ENCODE results near the gene GPI. TPM values are rescaled to one million over a fixed set of nuclear protein-coding genes. Genes with fewer than 3 reads are reported as not detected.

GPI gene
- total and polyA plus RNA-seq, 2 experiments from 2014 or later = 196 to 299 TPM

DNA sequence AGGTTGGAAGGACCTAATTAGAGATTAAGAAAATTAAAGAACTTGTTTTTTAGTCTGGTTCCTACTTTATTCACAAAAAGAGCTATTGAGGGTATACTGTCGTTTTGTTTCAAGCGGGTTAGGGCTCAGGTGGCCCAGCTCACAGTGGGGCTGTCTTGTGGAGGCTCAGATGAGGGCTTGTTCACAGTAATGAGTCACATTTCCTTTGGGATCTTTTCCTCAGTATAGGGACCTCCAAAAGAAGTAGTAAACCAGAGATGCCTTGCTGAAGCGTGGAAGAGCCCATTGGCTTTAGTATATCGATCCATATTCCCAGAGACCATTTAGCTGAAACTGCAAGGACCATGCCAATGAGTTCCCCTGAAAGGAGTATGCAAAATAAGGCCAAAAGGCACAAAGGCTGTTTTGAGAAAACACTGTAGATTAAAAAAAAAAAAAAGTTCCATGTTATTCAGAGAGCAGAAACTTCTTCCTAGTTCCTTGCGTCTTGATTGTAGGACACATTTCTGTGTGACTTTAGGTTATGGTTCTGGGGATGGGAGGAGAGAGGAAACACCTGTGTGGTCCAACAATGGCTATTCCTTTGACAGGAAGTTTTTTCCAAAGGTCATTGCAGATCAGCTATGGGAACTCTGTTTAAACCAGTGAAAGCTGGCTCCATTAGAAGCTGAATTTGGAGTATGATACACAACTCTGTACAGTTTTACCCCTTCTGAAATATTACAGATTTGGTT is 32.8 kb upstream of the GPI start:
- Histone ChIP-seq H3K27me3 (replicated peaks; ENCODE audit: insufficient read depth) (no peaks in the 10 kb centered on the region), H4K20me1 (ENCODE audit: insufficient read depth) (no peaks in the 10 kb centered on the region), H3F3A (ENCODE audit: insufficient read depth) (no peaks in the 10 kb centered on the region), H3K4me2 (ENCODE audit: unreplicated experiment) (no peak overlapping the region), H3K79me2 (ENCODE audit: insufficient read depth) (no peaks in the 10 kb centered on the region), H2AFZ (no peak overlapping the region), H3K27ac (no peak overlapping the region), H3K4me3 (no peak overlapping the region), H3K9me2 (ENCODE audit: insufficient read depth) (no peaks in the 10 kb centered on the region), H3K9me3 (ENCODE audit: low read depth) (no peaks in the 10 kb centered on the region), H3K9ac (no peak overlapping the region), H3K4me1 (ENCODE audit: insufficient read depth) (0 out of 2 replicates have a peak, but pooled peaks cover 3% of the 10 kb centered on the region), H3K36me3 (ENCODE audit: low read depth) (peaks cover 31% of the 10 kb centered on the region)
- TF ChIP-seq EZH2 (IDR thresholded peaks at IDR 0.05; ENCODE audit: insufficient read depth, poor library complexity, severe bottlenecking) (no peak), EZH2phosphoT487 (IDR thresholded peaks at IDR 0.05; ENCODE audit: insufficient read depth, low read depth) (no peak)
- 84 to 90% methylated on average over 5 of the region's 5 CpGs for WGBS, 2 experiments (ENCODE audit: low coverage in 1 of 2, low lambda C conversion rate in 2 of 2, missing lambda C conversion rate in 2 of 2)
- in situ Hi-C loops (cut with MboI) = loop anchor here (25.0 kb wide), 1 partner anchor 545 kb away; the partner anchor contains the start of gene KCTD15
- DNase-seq = no peak

DNA sequence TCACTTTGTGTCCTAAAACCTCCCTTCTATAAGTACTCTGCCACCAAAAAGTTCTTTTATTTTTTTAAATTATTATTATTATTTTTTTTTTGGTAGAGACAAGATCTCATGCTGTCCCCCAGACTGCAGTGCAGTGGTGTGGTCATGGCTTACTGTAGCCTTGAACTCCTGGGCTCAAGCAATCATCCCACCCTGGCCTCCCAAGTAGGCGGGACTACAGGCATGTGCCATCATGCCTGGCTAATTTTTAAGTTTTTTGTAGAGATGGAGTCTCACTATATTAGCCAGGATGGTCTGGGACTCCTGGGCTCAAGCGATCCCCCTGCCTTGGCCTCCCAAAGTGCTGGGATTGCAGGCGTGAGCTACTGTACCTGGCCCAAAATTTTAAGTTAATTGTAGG is 29.1 kb upstream of the GPI start:
- no peak for TF ChIP-seq EZH2 (IDR thresholded peaks at IDR 0.05; ENCODE audit: insufficient read depth, poor library complexity, severe bottlenecking)
- no peak for TF ChIP-seq EZH2phosphoT487 (IDR thresholded peaks at IDR 0.05; ENCODE audit: insufficient read depth, low read depth)
- Histone ChIP-seq H3K4me3 (no peak overlapping the region), H3K4me1 (ENCODE audit: insufficient read depth) (0 out of 2 replicates have a peak, but pooled peaks cover 3% of the 10 kb centered on the region), H3K9ac (no peak overlapping the region), H3K36me3 (ENCODE audit: low read depth) (peaks cover 27% of the 10 kb centered on the region; the same call in 1 of the 2 replicates), H3F3A (ENCODE audit: insufficient read depth) (no peaks in the 10 kb centered on the region), H3K9me3 (ENCODE audit: low read depth) (no peaks in the 10 kb centered on the region), H3K9me2 (ENCODE audit: insufficient read depth) (no peaks in the 10 kb centered on the region), H4K20me1 (ENCODE audit: insufficient read depth) (no peaks in the 10 kb centered on the region), H3K27ac (no peak overlapping the region), H2AFZ (no peak overlapping the region), H3K4me2 (ENCODE audit: unreplicated experiment) (no peak overlapping the region), H3K79me2 (ENCODE audit: insufficient read depth) (no peaks in the 10 kb centered on the region), H3K27me3 (replicated peaks; ENCODE audit: insufficient read depth) (no peaks in the 10 kb centered on the region)
- 98 to 100% methylated on average over 3 of the region's 3 CpGs for WGBS, 2 experiments (ENCODE audit: low coverage in 1 of 2, low lambda C conversion rate in 2 of 2, missing lambda C conversion rate in 2 of 2)
- DNase-seq = no peak
- in situ Hi-C loops (cut with MboI) = loop anchor here (25.0 kb wide), 1 partner anchor 549 kb away; the partner anchor contains the start of gene KCTD15

DNA sequence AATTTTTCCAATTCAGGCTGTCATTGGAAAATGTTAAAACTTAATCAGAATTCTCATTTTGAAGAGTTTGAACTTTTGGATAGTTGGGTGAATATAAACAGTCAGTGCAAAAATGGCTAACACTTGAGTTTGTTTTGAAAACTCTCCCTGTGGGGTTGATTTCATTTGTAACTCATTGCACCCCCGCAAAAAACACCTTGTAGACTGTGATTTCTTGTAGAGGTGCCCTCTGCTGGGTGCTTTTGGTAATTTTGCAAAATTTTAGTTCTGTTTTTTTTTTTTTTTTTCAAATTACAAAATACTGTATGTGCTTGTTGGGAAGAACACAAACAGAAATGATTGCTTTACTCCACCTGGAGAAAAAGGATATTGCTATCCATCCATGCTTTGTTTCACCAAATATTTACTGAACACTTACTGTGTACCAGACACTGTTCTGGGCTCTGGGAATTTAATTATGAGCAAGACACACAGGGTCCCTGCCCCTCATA is 28.2 kb upstream of the GPI start:
- H3F3A ChIP-seq (ENCODE audit: insufficient read depth) = no peaks in the 10 kb centered on the region
- 0 out of 2 replicates have a peak, but pooled peaks cover 3% of the 10 kb centered on the region for H3K4me1 ChIP-seq (ENCODE audit: insufficient read depth)
- H2AFZ ChIP-seq = no peak overlapping the region
- peak; percentile 70 for DNase-seq
- no peak overlapping the region for H3K4me2 ChIP-seq (ENCODE audit: unreplicated experiment)
- no peaks in the 10 kb centered on the region for H3K9me2 ChIP-seq (ENCODE audit: insufficient read depth)
- TF ChIP-seq EZH2 (IDR thresholded peaks at IDR 0.05; ENCODE audit: insufficient read depth, poor library complexity, severe bottlenecking) (no peak), EZH2phosphoT487 (IDR thresholded peaks at IDR 0.05; ENCODE audit: insufficient read depth, low read depth) (no peak)
- no peaks in the 10 kb centered on the region for H4K20me1 ChIP-seq (ENCODE audit: insufficient read depth)
- H3K27ac ChIP-seq = no peak overlapping the region
- H3K4me3 ChIP-seq = no peak overlapping the region
- H3K27me3 ChIP-seq (replicated peaks; ENCODE audit: insufficient read depth) = no peaks in the 10 kb centered on the region
- no peaks in the 10 kb centered on the region for H3K79me2 ChIP-seq (ENCODE audit: insufficient read depth)
- H3K9me3 ChIP-seq (ENCODE audit: low read depth) = no peaks in the 10 kb centered on the region
- no peak overlapping the region for H3K9ac ChIP-seq
- H3K36me3 ChIP-seq (ENCODE audit: low read depth) = peaks cover 28% of the 10 kb centered on the region
- in situ Hi-C loops (cut with MboI) = loop anchor here (25.0 kb wide), 1 partner anchor 550 kb away; the partner anchor contains the start of gene KCTD15
- 31 to 33% methylated on average over 1 of the region's 1 CpG for WGBS, 2 experiments (ENCODE audit: low coverage in 1 of 2, low lambda C conversion rate in 2 of 2, missing lambda C conversion rate in 2 of 2)

DNA sequence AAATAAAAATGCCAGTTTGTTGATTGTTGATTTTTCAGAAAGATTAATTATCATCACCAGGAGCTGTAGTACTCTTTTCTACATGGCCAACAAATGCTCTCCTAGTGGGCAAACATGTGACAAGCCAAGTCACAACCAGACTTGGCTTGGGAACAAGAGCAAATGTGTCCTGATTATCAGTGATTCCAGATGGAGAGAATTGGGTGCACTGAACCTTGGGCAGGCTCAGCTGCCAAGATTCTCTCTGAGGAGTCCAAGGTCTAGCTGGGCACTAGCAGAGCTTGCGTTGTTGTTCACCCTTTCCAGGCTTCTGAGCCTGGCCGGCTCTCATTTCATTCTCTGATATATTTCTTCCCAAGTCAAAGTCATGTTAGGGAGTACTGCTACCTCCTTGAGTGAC is 27.3 kb upstream of the GPI start:
- H3K9me2 ChIP-seq (ENCODE audit: insufficient read depth) = no peaks in the 10 kb centered on the region
- TF ChIP-seq EZH2 (IDR thresholded peaks at IDR 0.05; ENCODE audit: insufficient read depth, poor library complexity, severe bottlenecking) (no peak), EZH2phosphoT487 (IDR thresholded peaks at IDR 0.05; ENCODE audit: insufficient read depth, low read depth) (no peak)
- H3K36me3 ChIP-seq (ENCODE audit: low read depth) = peaks cover 35% of the 10 kb centered on the region
- H3K27me3 ChIP-seq (replicated peaks; ENCODE audit: insufficient read depth) = no peaks in the 10 kb centered on the region
- H3K4me2 ChIP-seq (ENCODE audit: unreplicated experiment) = no peak overlapping the region
- H3K9me3 ChIP-seq (ENCODE audit: low read depth) = no peaks in the 10 kb centered on the region
- no peak overlapping the region for H3K9ac ChIP-seq
- H3K4me3 ChIP-seq = no peak overlapping the region
- WGBS, 2 experiments (ENCODE audit: low coverage in 1 of 2, low lambda C conversion rate in 2 of 2, missing lambda C conversion rate in 2 of 2) = 46 to 51% methylated on average over 2 of the region's 2 CpGs
- no peaks in the 10 kb centered on the region for H3K79me2 ChIP-seq (ENCODE audit: insufficient read depth)
- H4K20me1 ChIP-seq (ENCODE audit: insufficient read depth) = no peaks in the 10 kb centered on the region
- DNase-seq = no peak
- 0 out of 2 replicates have a peak, but pooled peaks cover 3% of the 10 kb centered on the region for H3K4me1 ChIP-seq (ENCODE audit: insufficient read depth)
- no peak overlapping the region for H2AFZ ChIP-seq
- in situ Hi-C loops (cut with MboI) = loop anchor here (25.0 kb wide), 1 partner anchor 550 kb away; the partner anchor contains the start of gene KCTD15
- no peak overlapping the region for H3K27ac ChIP-seq
- no peaks in the 10 kb centered on the region for H3F3A ChIP-seq (ENCODE audit: insufficient read depth)

Measured in GM23248 (cell line).